HG03342 (cell line): ENCODE measurements around the gene GALNT1.
A peak's percentile ranks its signal among the peaks of the same experiment; 100 is the strongest.
"Not testable (repeated sequence)": the region's sequence is repeated elsewhere in the genome, so short reads cannot be mapped to it uniquely, and the experiment has no call there.

Source experiments
- ATAC-seq: cut with Tn5 transposase; IDR thresholded peaks from one replicate; pipeline ENCODE4 v1.9.1; 2021; ENCODE audit warnings: mild to moderate bottlenecking, moderate library complexity; ENCODE audit not compliant: unreplicated experiment

GALNT1 gene

DNA sequence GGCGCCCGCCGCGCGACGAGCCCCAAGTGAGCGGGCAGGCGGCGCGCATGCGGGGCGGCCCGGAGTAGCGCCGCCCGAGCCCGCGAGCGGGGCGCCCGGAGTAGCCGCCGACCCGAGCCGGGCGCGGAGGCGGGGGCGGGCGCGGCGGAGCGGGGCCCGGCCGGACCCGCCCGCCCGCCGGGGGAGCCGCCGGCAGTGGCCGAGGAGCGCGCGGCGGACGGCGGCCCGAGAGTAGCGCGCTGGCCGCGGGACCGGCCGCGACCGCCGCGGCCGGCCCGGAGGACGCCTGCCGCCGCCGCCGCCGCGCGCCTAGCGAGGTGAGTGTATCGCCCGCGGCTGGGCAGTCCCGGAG lies at the start of gene GALNT1:
Gene GALNT1 (plus strand): TSS at position 195 of the 352 bp plus-strand sequence. CDS start 72,923 bp downstream, outside the sequence.
- ATAC-seq, result no peak

DNA sequence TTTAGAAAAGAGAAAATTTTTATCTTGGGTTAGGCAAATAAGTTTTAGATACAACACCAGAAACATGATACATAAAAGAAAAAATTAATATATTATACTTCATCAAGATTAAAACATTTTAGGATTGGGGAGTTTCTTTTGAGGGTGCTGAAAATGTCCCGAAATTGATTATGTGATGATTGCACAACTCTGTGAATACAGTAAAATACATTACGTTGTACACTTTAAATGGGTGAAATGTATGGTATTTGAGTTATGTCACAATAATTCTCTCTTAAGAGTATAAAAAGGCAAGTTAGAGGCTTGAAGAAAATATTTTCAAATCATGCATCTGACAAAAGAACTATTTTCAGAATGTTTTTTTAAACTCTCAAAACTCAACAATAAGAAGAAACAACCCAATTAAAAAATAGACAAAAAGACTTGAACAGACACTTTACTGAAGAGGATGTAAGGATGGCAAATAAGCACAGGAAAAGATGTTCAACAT lies 47.6 kb upstream of the GALNT1 start:
- ATAC-seq, result no peak

- ATAC-seq, result no peak
Observed at GRCh38 chr18:35535297-35535696, 46.2 kb upstream of the GALNT1 start.

DNA sequence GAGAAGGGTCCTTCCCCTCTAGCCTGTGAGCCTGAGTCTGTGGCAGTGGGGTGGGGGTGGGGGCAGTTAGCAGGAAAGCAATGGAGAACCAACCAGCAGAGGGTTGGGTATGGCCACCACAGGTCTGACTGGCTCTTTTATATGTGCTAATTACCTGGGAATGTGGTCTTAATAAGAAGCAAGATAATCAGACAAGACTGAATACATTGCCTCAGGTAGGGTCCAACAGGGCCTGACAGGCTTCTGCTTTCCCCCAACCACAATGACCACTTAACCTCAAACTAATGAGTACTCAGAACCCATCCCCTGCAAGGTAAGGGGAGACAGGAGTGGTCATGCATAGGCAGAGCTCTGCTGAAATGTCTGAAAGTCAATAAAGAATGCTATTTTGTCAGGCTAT lies 39.2 kb upstream of the GALNT1 start:
- no peak for ATAC-seq

- no peak for ATAC-seq
Observed at GRCh38 chr18:35547008-35547605, 34.4 kb upstream of the GALNT1 start.

GRCh38 chr18:35549564-35549963 lies 32.0 kb upstream of the GALNT1 start:
- no peak for ATAC-seq

DNA sequence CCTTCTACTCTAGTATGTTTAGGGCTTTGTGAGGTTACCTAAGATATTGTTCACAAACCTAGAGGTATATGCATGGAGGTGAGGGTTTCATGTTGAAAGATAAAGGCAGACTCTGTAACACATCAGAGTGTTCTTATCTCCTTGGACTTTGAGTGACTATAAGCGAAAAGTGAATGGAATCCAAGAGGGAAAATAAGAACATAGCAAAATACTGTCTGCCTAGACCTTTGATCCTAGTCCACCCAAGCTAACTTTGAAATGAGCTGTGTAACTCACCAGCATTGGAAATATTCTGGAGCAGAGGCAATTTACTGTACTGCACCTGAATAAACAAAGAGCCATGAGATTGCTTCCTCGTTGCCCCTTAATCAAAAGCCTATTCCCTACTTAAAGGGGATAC lies 28.2 kb upstream of the GALNT1 start:
- no peak for ATAC-seq

DNA sequence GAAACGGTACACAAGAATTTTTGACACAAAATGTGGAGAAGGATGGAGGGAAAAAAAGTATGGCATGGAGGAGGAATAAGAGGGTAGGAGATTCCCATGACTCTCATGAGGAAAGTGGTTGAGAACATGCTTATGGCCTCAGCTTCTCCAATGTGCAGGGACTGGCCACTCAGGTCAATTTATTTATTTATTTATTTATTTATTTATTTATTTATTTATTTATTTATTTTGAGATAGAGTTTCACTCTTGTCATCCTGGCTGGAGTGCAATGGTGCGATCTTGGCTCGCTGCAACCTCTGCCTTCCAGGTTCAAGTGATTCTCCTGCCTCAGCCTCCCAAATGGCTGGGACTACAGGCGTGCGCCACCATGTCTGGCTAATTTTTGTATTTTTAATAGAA lies 26.0 kb upstream of the GALNT1 start:
- not testable (repeated sequence) for ATAC-seq

DNA sequence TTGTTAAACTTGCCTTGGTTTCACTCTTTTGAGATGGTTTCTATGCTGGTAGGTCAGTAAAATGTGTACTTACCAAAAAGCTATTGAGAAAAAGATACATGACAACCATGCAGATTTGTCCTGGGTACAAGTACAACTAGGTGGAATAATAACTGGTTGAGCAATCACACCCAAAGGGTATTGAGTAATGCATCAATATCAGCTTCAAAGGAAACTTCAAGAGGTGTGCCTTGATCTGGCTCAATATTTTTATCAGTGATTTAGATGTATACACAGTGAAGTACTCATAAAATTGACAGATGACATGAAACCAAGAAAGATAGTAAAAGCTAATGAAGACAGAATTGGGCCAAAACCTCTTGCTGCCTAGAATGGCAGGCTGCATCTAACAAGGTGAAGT lies 21.7 kb upstream of the GALNT1 start:
- no peak for ATAC-seq

DNA sequence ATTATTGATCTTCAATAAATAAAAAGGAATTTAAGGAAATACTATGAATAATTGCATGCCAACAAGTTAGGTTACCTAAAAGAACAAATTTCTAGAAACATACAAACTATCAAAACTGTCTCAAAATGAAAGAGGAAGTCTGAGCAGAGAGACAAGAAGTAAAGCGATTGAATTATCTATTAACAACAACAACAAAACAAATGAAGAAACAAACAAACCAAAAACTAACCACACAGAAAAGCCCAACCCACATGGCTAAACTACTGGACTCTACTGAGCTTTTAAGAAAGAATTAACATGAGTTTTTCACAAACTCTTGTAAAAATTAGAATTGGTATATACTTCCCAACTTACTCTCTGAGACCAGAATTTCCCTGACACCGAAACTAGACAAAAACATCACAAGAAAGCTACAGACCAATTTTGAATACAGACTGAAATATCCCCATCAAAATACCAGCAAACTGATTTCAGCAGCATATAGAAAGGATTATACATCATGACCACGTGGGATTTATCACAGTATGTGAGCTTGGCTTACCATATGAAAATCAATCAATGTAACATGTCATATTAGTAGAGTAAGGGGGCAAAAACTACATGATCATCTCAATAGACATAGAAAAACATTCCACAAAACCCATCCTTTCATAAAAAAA lies 16.6 kb upstream of the GALNT1 start:
- ATAC-seq, result peak; percentile 88

DNA sequence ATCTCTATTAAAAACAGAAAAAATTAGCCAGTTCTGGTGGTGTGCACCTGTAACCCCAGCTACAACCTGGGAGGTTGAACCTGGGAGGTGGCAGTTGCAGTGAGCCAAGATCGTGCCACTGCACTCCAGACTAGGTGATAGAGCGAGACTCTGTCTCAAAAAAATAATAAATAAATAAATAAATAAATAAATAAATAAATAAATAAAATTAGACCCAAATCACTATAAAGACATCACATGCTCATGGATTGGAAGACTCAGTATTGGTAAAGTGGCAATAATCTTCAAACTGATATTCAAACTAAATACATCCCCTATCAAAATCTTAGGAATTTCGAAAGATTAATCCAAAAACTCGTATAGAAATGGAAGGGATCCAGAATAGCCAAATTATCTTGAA lies 15.5 kb upstream of the GALNT1 start:
- no peak for ATAC-seq

DNA sequence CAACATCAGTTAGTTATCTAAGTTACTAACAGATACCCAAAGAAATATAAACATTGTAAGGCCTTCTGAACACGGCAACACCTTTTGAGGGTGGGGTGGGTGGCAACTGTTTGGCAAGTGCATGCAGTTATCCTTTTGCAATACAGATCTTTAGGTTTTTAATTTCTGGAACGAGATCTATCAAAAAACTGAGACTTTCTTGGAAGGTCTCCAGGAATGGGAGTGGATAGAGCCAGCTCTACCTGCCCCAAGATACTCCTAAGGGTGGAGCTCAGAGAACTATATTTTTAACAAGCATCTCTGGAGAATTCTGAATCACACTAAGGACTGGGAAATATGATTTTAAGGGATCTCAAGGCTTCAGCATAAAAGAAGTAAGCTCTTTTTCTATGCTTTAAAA lies 11.4 kb upstream of the GALNT1 start:
- ATAC-seq, result no peak

DNA sequence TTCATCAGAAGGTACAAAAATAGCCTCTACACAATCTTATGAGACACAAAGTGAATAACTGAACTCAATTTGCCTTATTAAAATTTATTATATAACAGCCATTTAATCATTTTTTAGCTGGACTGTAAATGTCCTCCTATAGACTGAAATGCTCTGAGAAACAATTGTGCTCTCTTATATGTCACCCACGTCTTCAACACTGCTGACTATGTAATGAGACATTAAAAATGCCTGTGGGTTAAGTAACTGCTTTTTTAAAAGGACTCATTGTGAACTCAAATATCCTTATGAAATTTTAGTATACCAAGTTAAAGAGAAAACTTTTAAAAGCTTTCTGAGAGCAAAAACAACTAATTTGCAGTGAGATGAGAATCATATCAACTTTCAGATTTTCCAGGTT lies 10.4 kb upstream of the GALNT1 start:
- ATAC-seq, result no peak

DNA sequence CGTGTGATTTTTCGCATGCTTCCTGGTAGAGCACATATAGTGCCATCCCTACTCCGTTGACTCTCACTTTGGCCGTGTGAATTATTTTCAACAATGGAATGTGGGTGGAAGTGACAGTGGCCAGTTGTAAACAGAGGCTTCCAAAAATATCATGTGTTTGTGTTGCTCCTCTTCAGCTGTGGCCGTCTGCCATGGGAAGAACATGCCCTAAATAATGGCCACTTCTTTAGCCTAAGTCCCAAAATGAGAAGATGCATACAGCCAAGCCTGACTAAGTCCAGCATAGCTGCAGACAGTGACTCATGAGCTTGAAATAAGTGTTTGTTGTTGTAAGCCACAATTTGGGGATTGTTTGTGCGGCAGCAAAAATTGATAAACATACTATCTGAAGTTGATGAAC lies 8.9 kb upstream of the GALNT1 start:
- no peak for ATAC-seq

- peak; percentile 29 for ATAC-seq
Observed at GRCh38 chr18:35573531-35573930, 8.0 kb upstream of the GALNT1 start.

DNA sequence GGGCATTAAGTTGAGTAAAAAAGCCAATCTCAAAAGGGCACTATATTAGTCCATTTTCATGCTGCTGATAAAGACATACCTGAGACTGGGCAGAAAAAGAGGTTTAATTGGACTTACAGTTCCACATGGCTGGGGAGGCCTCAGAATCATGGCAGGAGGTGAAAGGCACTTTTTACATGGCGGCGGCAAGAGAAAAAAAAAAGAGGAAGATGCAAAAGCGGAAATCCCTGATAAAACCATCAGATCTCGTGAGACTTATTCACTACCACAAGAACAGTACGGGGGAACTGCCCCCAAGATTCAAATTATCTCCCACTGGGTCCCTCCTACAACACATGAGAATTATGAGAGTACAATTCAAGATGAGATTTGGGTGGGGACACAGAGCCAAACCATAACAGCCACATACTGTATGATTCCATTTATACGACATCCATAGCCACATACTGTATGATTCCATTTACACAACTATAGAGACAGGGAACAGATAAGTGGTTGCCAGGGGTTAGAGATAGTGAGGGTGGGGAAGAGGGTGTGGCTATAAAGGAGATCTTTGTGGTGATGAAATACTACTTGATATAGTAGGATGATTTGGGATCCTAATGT lies 5.2 kb upstream of the GALNT1 start:
- ATAC-seq, result not testable (repeated sequence)

DNA sequence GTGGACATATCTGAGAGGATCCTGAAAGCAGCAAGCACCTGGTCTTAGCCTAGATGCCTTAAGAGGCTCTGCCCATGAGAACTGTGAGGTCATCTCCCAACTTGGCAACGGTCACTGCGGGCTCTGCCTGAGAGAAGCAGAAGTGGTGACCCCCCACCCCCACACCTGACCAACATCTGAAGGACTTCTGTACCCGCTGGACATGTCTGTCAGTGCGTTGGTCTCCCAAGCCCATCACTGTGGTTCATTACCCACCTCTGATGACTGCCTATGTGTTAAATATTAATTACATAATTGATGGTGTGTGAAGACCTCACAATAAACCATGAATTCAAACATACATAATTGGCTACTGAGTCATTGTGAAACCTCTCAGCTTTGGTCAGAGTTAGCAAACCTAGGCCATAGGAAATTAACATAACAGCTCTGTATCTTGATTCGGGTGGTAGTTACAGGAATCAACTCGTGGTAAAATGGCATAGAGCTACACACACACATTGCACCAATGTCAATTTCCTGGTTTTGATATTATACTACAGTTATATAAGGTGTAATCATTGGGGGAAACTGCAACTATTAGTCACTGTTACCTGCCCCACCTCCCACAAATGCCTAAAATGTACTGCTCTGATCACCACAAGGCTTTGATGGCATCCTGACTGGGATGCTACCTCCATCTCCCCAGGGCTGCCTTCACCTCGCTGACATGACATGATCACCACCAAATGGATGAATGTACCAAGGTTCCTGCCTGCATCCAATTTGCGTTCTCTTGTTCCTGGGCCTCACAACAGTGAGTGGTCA lies 4.3 kb upstream of the GALNT1 start:
- ATAC-seq, result peak; percentile 68

- ATAC-seq, result no peak
Observed at GRCh38 chr18:35578481-35578880, 3.1 kb upstream of the GALNT1 start.

DNA sequence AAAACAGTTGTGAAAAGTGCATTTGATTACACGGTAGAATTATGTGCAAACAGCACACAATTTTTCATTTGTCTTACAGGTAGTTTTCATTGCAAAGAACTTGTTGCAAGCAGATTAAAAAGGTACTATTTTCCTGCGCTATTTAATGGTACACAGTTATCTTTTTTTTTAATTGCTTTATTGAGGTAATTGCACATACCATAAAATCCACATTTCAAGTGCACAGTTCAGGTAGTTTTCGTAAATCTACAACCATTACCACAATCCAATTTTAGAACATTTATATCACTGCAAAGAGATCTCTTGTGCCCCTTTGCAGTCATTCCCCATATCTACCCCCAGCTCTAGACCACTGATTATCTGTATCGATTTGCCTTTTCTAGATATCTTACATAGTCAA lies 2.6 kb upstream of the GALNT1 start:
- no peak for ATAC-seq

DNA sequence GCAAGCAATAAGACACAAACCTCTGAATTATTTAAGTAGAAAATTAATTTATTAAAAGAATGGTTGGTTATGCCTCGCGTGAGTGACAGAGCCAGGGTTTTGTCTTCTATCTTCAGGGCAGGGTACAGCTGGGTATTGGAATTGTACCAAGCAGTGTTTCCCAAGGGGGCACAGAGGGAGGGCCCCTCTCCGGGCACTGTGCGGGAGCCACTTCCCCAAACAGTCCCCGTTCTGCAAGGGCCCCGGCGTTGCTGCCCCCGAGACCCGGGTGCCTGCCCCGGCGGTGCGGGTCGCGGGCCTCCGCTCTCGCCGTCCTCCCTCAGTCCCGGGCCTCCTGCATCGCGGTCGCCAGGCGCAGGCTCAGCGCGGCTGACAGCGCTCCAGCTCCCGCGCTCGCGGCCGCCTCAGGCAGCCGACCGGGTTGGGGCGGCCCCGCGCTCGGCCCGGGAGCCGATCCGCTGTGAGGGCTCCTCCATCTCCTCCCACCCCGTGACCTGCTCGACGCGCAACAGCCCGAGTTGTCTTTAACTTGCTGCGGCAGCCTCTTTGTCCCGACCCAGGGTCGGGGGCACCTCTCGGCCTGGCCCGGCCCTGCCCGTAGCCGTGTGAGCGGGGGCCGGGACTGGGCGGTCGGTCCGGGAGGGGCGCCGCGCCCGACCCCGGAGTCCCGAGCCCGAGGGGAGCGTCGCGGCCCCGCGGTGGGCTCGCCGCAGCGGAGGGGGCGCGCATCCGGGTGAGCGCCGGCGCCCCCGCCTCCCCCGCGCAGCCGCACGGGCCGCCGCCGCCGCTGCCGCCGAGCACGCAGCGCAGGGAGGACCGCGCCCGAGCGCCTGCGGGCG lies 620 bp upstream of the GALNT1 start:
- ATAC-seq, result peak; percentile 43
